GM20000 (cell line): Measurements from ENCODE around the gene STX2.
A peak's percentile ranks its signal among the peaks of the same experiment; 100 is the strongest.
"Not testable (repeated sequence)": the region's sequence is repeated elsewhere in the genome, so short reads cannot be mapped to it uniquely, and the experiment has no call there.

ENCODE experiments used
- DNase-seq: peaks from one replicate; pipeline ENCODE4 v3.0.0; 2012; ENCODE audit warnings: low spot score
- CTCF ChIP-seq: IDR thresholded peaks from 2 replicates; pipeline ENCODE4 v1.5.1; 2012; ENCODE audit warnings: mild to moderate bottlenecking, control low read depth; ENCODE audit errors: extremely low read depth, missing control alignments

Gene STX2

DNA sequence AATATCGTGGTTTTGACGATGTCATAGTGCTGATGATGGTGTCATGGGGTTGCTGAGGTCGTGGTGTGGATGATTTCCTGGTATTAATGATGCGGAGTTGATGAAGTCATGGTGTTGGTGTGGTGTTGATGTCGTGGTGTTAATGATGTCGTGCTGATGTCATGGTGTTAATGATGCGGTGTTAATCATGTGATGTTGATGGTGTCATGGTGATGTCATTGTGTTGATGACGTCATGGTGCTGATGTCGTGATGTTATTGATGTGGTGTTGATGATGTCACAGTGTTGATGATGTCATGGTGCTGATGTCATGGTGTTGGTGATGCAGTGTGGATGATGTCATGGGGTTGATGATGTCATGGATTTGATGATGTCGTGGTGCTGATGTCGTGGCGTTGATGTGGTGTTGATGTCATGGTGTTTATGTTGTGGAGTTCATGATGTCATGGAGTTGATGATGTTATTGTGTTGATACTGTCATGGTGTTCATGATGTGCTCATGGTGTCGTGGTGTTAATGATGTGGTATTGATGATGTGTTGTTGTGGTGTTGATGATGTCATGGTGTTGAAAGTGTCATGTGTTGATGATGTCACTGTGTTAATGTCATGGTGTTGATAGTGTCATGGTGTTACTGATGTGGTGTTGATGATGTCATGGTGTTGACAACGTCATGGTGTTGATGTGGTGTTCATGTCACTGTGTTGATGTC is 74.4 kb downstream of the STX2 start:
- DNase-seq, result no peak
- no peak for TF ChIP-seq CTCF

- TF ChIP-seq CTCF, result no peak
- no peak for DNase-seq
Measured at GRCh38 chr12:130764073-130764472, 75.0 kb downstream of the STX2 start.

DNA sequence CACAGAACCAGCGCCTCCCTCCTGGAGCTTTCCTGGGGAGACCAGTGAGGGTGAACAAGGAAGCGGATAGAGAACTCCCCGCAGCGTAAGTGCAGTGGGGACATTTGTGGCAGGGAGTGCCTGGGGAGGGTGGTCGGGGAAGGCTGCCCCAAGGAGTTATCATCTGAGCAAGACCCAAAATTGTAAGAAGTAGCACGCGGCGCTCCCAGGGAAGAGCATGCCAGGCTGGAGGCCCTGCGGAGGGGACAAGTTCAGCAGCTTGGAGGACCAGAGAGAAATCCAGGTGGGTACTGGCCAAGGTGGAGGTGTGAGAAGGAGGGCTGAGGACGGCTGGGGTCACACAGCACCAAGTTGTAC is 76.8 kb downstream of the STX2 start:
- DNase-seq, result no peak
- no peak for TF ChIP-seq CTCF

DNA sequence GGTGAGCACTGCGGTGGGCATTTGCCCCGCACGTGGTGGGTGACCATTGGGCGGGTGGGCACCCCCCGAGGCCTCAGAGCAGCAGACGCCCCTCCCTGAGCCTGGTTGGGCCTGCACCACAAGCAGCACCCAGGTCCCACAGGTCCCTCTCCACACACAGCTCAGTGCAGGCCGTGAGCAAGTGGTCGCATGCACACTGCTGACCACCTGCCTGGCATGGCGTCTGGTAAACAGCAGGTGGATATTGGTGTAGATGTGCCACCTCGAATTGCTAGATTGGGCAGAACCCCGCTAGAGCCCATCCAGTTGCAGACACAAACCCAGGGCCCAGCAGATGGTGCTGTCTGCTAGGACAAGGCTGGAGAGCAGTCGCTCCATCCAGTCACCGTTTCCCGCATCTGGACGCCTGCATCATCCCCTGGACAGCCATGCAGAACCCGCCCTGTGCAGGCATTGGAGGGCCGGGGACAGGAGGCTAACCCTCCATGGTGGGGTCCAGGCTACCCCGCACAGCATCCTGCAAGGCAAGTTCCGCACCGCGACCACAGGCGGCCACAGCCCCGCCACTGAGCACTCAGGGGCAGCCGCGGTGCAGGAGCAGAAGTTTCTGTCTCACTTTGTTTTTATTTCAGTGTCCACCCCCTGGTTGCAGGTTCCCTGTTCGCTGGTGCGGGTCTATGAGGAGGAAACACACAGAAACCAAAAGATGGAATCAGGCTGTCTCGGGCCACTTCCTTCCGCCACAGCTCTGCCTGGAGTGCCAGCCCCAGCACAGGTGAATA is 77.3 kb downstream of the STX2 start:
- peak; percentile 60 for TF ChIP-seq CTCF
- DNase-seq, result peak; percentile 73

DNA sequence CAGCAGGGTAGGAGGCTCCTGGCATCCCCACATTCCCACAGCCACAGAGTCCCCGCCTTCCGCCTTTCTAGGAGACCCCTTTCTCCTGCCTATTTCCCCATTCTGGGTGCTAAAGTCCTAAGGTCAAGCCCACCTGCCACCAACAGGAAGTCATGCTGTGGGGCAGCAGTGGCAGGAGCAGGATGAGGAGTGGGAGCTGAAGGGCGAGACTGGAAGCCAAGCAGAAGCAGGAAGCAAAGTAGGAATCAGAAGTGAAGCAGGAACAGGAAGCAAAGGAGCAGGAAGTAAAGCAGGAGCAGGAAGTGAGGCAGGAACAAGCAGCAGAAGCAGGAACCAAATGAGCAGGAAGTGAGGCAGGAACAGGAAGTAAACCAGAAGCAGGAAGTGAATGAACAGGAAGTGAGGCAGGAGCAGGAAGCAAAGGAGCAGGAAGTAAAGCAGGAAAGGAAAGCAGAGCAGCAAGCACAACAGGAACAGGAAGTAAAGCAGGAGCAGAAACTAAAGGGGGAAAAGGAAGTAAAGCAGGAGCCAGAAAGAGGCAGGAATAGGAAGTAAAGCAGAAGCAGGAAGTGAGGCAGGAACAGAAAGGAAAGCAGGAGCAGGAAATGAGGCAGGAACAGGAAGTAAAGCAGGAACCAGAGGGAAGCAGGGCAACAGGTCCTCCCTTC is 84.7 kb downstream of the STX2 start:
- TF ChIP-seq CTCF, result no peak
- DNase-seq, result no peak

DNA sequence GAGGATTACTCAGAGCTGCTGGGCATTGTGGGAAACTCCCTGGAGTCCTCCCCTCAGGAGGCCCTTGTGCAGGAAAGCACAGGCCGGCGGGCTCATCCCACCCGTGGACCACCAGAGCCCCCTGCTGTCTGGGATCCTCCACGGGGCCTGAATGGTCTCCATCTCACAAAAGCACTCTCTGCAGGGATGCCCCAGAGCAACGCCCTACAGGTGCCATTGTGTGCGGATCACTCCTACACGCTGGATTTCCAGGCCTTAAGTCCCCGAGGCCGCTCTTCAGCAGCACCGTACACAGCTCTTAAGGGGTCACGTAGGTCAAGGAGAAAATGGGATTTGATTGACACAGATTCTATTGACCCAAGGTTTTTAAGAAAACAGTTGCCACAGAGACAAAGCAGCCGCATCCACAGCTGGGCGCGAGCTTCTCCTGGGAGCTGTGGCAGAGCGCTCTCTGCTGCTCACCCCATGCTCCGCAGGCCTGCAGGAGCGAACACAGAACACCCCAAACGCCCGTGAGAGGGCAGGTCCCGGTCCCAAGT is 86.3 kb downstream of the STX2 start:
- DNase-seq, result no peak
- no peak for TF ChIP-seq CTCF

- not testable (repeated sequence) for DNase-seq
Measured at GRCh38 chr12:130752037-130752436, 87.0 kb downstream of the STX2 start.
